K562 (cell line): ENCODE data around the gene ARID3B. TPM values are rescaled to one million over a fixed set of nuclear protein-coding genes. Genes with fewer than 3 reads are reported as not detected.

ENCODE experiments used
- ATAC-seq: fragments of 200-7000 bp; cut with Tn5 transposase; 3 replicates; pipeline ENCODE4 v1.9.1; 2020; ENCODE audit warnings: moderate library complexity
- BruUV-seq: library from RNA; stranded (reverse); fragments of 400-500 nt; replicated peaks from 2 replicates; lab custom pipeline; 2021; lab: Mats Ljungman, UMichigan
- CTCF ChIA-PET: fragments of 300-600 bp; formaldehyde crosslinking; extraction: SDS; loops from one replicate; lab custom pipeline; 2021; ENCODE audit warnings: low intra/inter-chr PET ratio; lab: Yijun Ruan, JAX
- POLR2A ChIA-PET: fragments of 300-600, 350-650 bp; sonication (Branson Sonifier 250); formaldehyde crosslinking; extraction: SDS; loops from one replicate; lab custom pipeline; 2021; ENCODE audit warnings: antibody characterized with exemption, inconsistent platforms; lab: Yijun Ruan, JAX
- DNase-seq, 4 experiments: peaks; one replicate each; pipeline versions ENCODE4 v3.0.0 to v3.0.0-alpha.2; 2011 to 2018; ENCODE audit warnings: low spot score in 3 of 4, mixed read lengths in 3 of 4; ENCODE audit errors: extremely low read depth in 1 of 4
- FAIRE-seq: peaks from 2 replicates; lab custom pipeline; 2011; peaks lifted over from hg19 to GRCh38; lab: Jason Lieb, UNC
- H2AFZ ChIP-seq: 2 replicates; pipeline ENCODE4 v1.6.0; 2011; ENCODE audit warnings: low read depth, low read length, control low read depth, inconsistent platforms
- H3K27ac ChIP-seq: fragments of 200-600 bp; 3 replicates; pipeline ENCODE4 v1.8.0; 2011; ENCODE audit warnings: low read depth, mild to moderate bottlenecking, control low read depth, inconsistent platforms, low read length, moderate library complexity, mixed read lengths; ENCODE audit errors: extremely low read depth
- H3K27me3 ChIP-seq, 2 experiments: fragments of 300-600 bp in 1 of 2; 2 replicates in 1 of 2; 3 replicates in 1 of 2; pipeline versions ENCODE4 v1.6.0 to v1.8.0; 2011; ENCODE audit warnings: inconsistent platforms in 2 of 2, low read length in 2 of 2, mild to moderate bottlenecking in 1 of 2, mixed read lengths in 1 of 2, moderate library complexity in 1 of 2; ENCODE audit not compliant: control insufficient read depth in 2 of 2, insufficient read depth in 2 of 2
- H3K36me3 ChIP-seq: fragments of 300-600 bp; 3 replicates; pipeline ENCODE4 v1.8.0; 2011; ENCODE audit warnings: mild to moderate bottlenecking, low read length, inconsistent platforms; ENCODE audit not compliant: control insufficient read depth, insufficient read depth
- H3K4me1 ChIP-seq, 2 experiments: fragments of 200-600 bp in 1 of 2; replicated peaks in 1 of 2; 2 replicates in 1 of 2; 3 replicates in 1 of 2; pipeline versions ENCODE4 v1.5.1 to v1.8.0; 2011; ENCODE audit warnings: inconsistent platforms in 2 of 2, low read length in 2 of 2, mild to moderate bottlenecking in 1 of 2, mixed read lengths in 1 of 2, moderate library complexity in 1 of 2; ENCODE audit not compliant: control insufficient read depth in 2 of 2, insufficient read depth in 2 of 2
- H3K4me2 ChIP-seq: 2 replicates; pipeline ENCODE4 v1.6.1; 2011; ENCODE audit warnings: low read length, control low read depth, inconsistent platforms, mixed read lengths; ENCODE audit not compliant: insufficient read depth
- H3K4me3 ChIP-seq: fragments of 200-600 bp; sonication (generic), shearing (Covaris generic); 2 replicates; pipeline ENCODE4 v1.5.1; 2016; ENCODE audit warnings: control low read depth, inconsistent platforms
- H3K79me2 ChIP-seq: fragments of 200-600 bp; 3 replicates; pipeline ENCODE4 v1.8.0; 2011; ENCODE audit warnings: low read length, inconsistent platforms; ENCODE audit not compliant: control insufficient read depth, insufficient read depth
- H3K9ac ChIP-seq, 2 experiments: 2 replicates each; pipeline versions ENCODE4 v1.6.0 to v1.6.1; 2011; ENCODE audit warnings: low read depth in 2 of 2, low read length in 2 of 2, control low read depth in 1 of 2, inconsistent platforms in 1 of 2, mild to moderate bottlenecking in 1 of 2, mixed read lengths in 1 of 2; ENCODE audit not compliant: insufficient read depth in 1 of 2
- H3K9me1 ChIP-seq: one replicate; pipeline ENCODE4 v1.6.0; 2011; ENCODE audit warnings: inconsistent platforms, mild to moderate bottlenecking, low read length, moderate library complexity; ENCODE audit not compliant: control insufficient read depth, insufficient read depth
- H3K9me3 ChIP-seq: replicated peaks from 2 replicates; pipeline ENCODE4 v1.5.1; 2011; ENCODE audit warnings: low read depth, low read length, inconsistent platforms; ENCODE audit not compliant: control insufficient read depth, insufficient read depth
- H4K20me1 ChIP-seq: replicated peaks from 2 replicates; pipeline ENCODE4 v1.6.1; 2011; ENCODE audit warnings: low read length, inconsistent platforms, mixed read lengths; ENCODE audit not compliant: control insufficient read depth, insufficient read depth
- POLR2G ChIP-seq: fragments of 200-400 bp; formaldehyde crosslinking; IDR thresholded peaks from 2 replicates; pipeline ENCODE4 v1.6.1; 2017; ENCODE audit warnings: low read depth, mild to moderate bottlenecking, antibody characterized with exemption, low read length, moderate library complexity
- RBFOX2 ChIP-seq: fragments of 200-400 bp; formaldehyde crosslinking; IDR thresholded peaks from 2 replicates; pipeline ENCODE4 v1.6.1; 2017; ENCODE audit warnings: low read depth, mild to moderate bottlenecking, low read length, moderate library complexity
- WGBS: fragments of 100-300 bp; shearing (Covaris generic); methylation state at CpG from one replicate; pipeline ENCODE4 v1.1.6; 2016; ENCODE audit warnings: low coverage, mixed read lengths; ENCODE audit not compliant: insufficient coverage; ENCODE audit errors: missing lambda C conversion rate; 5-methylcytosine and 5-hydroxymethylcytosine counted together
- in situ Hi-C: fragments of 300-500 bp; cut with MboI; formaldehyde crosslinking; loops from 4 replicates; pipeline ENCODE4 v1.15.0; 2018; ENCODE audit warnings: inconsistent platforms, mixed read lengths
- intact Hi-C: fragments of 100-400 bp; cut with micrococcal nuclease; formaldehyde crosslinking; loops from 2 replicates; pipeline ENCODE4 v1.14.2; 2022
- polyA plus RNA-seq, 8 experiments: library from polyadenylated mRNA; depleted of rRNA in 4 of 8; stranded (reverse) in 5 of 8; unstranded in 3 of 8; fragments of >200 nt; fragmentation: Nextera tagmentation in 2 of 8; fragmentation: Illumina TruSeq in 1 of 8; extraction: Ambion mirVana in 2 of 8; extraction: Trizol in 1 of 8; gene quantifications; 2 replicates each; pipeline versions ENCODE4 v1.2.1 to v1.2.3, GENCODE V29; 2011 to 2014; ENCODE audit warnings: inconsistent platforms in 1 of 8, missing spikeins in 1 of 8
- total RNA-seq, 7 experiments: library from RNA; depleted of rRNA in 6 of 7; stranded (reverse); fragments of >200 nt in 6 of 7; fragmentation: Illumina TruSeq in 2 of 7; extraction: Trizol in 2 of 7; gene quantifications; 2 replicates each; pipeline versions ENCODE4 v1.2.1 to v1.2.3, GENCODE V29; 2011 to 2021; ENCODE audit warnings: low replicate concordance in 1 of 7
- TF ChIP-seq, protein P1 (sequence below): fragments of 450-650 bp; IDR thresholded peaks from 2 replicates; pipeline ENCODE4 v1.7.1; 2018; ENCODE audit warnings: mild to moderate bottlenecking, low read depth; ENCODE audit not compliant: partially characterized antibody

Gene ARID3B
- total and polyA plus RNA-seq, 9 of the 15 experiments (the other 6 are each of a cell fraction or from before 2014, with no cell fraction given), result 0.32 to 15.1 (median 7.1) TPM

DNA sequence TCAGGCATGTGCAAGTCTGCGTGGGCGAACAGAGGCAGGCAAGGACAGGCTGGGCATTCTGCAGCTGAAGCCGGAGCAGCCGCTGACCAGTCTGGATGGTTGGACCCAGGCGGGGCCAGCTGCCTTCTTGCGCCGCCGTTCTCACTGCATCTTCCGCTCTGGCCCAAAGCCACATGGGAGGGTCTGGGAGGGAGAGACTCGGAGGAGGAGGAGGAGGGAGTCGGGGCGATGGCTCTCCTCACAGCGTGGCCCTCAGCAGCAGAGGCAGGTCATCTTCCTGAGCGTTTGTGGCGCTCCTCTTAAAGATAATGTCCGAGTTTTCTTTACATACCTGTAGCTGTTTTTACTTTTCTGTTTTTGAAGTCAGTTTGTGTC lies 80.5 kb downstream of the ARID3B start:
- WGBS, result 96% methylated on average over 11 of the region's 16 CpGs
- no peak overlapping the region for H3K27ac ChIP-seq
- H3K4me3 ChIP-seq, result no peak overlapping the region
- ChIA-PET POLR2A (interaction anchor here (0.7 to 0.9 kb wide), 2 partner anchors 27 to 75 kb away, joined by 3 to 4 read pairs; no protein-coding TSS in a partner anchor), CTCF (no interaction called here)
- in situ Hi-C loops (loop anchor here (5.0 kb wide), 2 partner anchors 169 to 234 kb away; no protein-coding TSS in a partner anchor), intact Hi-C loops (no loop called here)
- no peak overlapping the region for H2AFZ ChIP-seq
- H3K4me1 ChIP-seq, result peaks cover 15 to 24% of the 10 kb centered on the region in 2 experiments; a peak in 4 of 5 replicates
- DNase-seq, result no peak
- no peak for FAIRE-seq
- H3K4me2 ChIP-seq, result no peak overlapping the region
- ATAC-seq, result no peak
- peak overlapping the region in 1 of 2 experiments; percentile 38; a peak in 1 of 4 replicates for H3K9ac ChIP-seq
- H3K36me3 ChIP-seq, result peaks cover 94% of the 10 kb centered on the region
- TF ChIP-seq, protein P1, sequence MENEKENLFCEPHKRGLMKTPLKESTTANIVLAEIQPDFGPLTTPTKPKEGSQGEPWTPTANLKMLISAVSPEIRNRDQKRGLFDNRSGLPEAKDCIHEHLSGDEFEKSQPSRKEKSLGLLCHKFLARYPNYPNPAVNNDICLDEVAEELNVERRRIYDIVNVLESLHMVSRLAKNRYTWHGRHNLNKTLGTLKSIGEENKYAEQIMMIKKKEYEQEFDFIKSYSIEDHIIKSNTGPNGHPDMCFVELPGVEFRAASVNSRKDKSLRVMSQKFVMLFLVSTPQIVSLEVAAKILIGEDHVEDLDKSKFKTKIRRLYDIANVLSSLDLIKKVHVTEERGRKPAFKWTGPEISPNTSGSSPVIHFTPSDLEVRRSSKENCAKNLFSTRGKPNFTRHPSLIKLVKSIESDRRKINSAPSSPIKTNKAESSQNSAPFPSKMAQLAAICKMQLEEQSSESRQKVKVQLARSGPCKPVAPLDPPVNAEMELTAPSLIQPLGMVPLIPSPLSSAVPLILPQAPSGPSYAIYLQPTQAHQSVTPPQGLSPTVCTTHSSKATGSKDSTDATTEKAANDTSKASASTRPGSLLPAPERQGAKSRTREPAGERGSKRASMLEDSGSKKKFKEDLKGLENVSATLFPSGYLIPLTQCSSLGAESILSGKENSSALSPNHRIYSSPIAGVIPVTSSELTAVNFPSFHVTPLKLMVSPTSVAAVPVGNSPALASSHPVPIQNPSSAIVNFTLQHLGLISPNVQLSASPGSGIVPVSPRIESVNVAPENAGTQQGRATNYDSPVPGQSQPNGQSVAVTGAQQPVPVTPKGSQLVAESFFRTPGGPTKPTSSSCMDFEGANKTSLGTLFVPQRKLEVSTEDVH, result no peak
- TF ChIP-seq POLR2G (0 out of 2 replicates have a peak, but pooled peaks have one; percentile 50), RBFOX2 (peak; percentile 48)
- peaks cover 17% of the 10 kb centered on the region for H3K9me1 ChIP-seq
- peaks cover 51% of the 10 kb centered on the region for H3K79me2 ChIP-seq
- H4K20me1 ChIP-seq, result peaks cover 56% of the 10 kb centered on the region
- no peaks in the 10 kb centered on the region for H3K27me3 ChIP-seq
- BruUV-seq, result no TSS peak
- H3K9me3 ChIP-seq, result no peaks in the 10 kb centered on the region
